Heart left ventricle (tissue), 13 donors: ENCODE measurements around the gene KRR1.
"Not testable (repeated sequence)": the region's sequence is repeated elsewhere in the genome, so short reads cannot be mapped to it uniquely, and the experiment has no call there.

Experiments
- POLR2A ChIP-seq, 2 donors: fragments of 450-650 bp; IDR thresholded peaks; one replicate each; pipeline ENCODE4 v1.6.1; 2017; ENCODE audit warnings: antibody characterized with exemption in 2 of 2, mild to moderate bottlenecking in 2 of 2, moderate library complexity in 2 of 2
- TF ChIP-seq, protein P1 (sequence below), 12 donors: fragments of 200-600 bp; sonication (generic) in 4 of 12; IDR thresholded peaks; one replicate each; pipeline versions ENCODE4 v1.5.0 to v1.8.0; 2018 to 2022; ENCODE audit warnings: antibody characterized with exemption in 12 of 12, mild to moderate bottlenecking in 5 of 12
- donor health status: ischemic (EF 13 %, LVEDD 7.1; RV severe dilation, severe dysfunction).
- donor health status: DM: no; HTN: yes; CAD: no.
- donor health status: DM: no; HTN: no; CAD: no.
- donor health status: ischemic (EF 25% LVEDD 6.9; RV normal size, moderate dysfunction).
- donor health status: ischemic (EF 25% LVEDD 5.7; RV mildly dilated, moderate dysfunction).
- donor health status: ischemic (EF 35%, LVEDD 5.7; RV mildly dilated, moderate dysfunction).
- donor health status: nonischemic (EF 11% LVEDD 7.7; RV severe dilation, severe dysfunction).
- donor health status: DM: yes; HTN: yes; CAD: no.
- donor health status: PGD.
- donor health status: ischemic (EF 29% LVEDD 5.4; RV normal size, mild dysfunction).
- donor health status: nonischemic (EF 23%, LVEDD 6.1; RV moderate dilation, normal function).

DNA sequence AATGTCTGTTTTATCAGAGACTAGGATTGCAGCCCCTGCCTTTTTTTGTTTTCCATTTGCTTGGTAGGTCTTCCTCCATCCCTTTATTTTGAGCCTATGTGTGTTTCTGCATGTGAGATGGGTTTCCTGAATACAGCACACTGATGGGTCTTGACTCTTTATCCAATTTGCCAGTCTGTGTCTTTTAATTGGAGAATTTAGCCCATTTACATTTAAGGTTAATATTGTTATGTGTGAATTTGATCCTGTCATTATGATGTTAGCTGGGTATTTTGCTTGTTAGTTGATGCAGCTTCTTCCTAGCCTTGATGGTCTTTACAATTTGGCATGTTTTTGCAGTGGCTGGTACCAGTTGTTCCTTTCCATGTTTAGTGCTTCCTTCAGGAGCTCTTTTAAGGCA, 9.8 kb upstream of the KRR1 start:
- TF ChIP-seq POLR2A (IDR thresholded peaks at IDR 0.05) = not testable (repeated sequence)
- TF ChIP-seq, protein P1, sequence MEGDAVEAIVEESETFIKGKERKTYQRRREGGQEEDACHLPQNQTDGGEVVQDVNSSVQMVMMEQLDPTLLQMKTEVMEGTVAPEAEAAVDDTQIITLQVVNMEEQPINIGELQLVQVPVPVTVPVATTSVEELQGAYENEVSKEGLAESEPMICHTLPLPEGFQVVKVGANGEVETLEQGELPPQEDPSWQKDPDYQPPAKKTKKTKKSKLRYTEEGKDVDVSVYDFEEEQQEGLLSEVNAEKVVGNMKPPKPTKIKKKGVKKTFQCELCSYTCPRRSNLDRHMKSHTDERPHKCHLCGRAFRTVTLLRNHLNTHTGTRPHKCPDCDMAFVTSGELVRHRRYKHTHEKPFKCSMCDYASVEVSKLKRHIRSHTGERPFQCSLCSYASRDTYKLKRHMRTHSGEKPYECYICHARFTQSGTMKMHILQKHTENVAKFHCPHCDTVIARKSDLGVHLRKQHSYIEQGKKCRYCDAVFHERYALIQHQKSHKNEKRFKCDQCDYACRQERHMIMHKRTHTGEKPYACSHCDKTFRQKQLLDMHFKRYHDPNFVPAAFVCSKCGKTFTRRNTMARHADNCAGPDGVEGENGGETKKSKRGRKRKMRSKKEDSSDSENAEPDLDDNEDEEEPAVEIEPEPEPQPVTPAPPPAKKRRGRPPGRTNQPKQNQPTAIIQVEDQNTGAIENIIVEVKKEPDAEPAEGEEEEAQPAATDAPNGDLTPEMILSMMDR (IDR thresholded peaks at IDR 0.05) = not testable (repeated sequence)
